Neural cell (in vitro differentiated cells): Measurements from ENCODE around the gene SLC17A7.

Source experiments
- EP300 ChIP-seq: fragments of 450-650 bp; conservative IDR thresholded peaks from 2 replicates; pipeline ENCODE4 v1.6.1; 2014; ENCODE audit warnings: antibody characterized with exemption, mild to moderate bottlenecking, moderate library complexity; ENCODE audit not compliant: poor library complexity, severe bottlenecking
- EZH2 ChIP-seq: fragments of 200-600, 300-800 bp; shearing (Covaris generic), sonication (generic); IDR thresholded peaks from 2 replicates; pipeline ENCODE4 v1.6.1; 2014; ENCODE audit warnings: antibody characterized with exemption, low read length, borderline replicate concordance, mild to moderate bottlenecking; ENCODE audit not compliant: insufficient read depth, poor library complexity, severe bottlenecking
- MXI1 ChIP-seq: fragments of 450-650 bp; conservative IDR thresholded peaks from 2 replicates; pipeline ENCODE4 v1.6.1; 2014; ENCODE audit warnings: antibody characterized with exemption, mild to moderate bottlenecking; ENCODE audit not compliant: poor library complexity, severe bottlenecking
- POLR2AphosphoS5 ChIP-seq: IDR thresholded peaks from 2 replicates; pipeline ENCODE4 v1.6.1; 2012
- RAD21 ChIP-seq: fragments of 450-650 bp; conservative IDR thresholded peaks from 2 replicates; pipeline ENCODE4 v1.6.1; 2014; ENCODE audit warnings: antibody characterized with exemption, mild to moderate bottlenecking, moderate library complexity
- SMC3 ChIP-seq: fragments of 450-650 bp; conservative IDR thresholded peaks from 2 replicates; pipeline ENCODE4 v1.6.1; 2014; ENCODE audit warnings: antibody characterized with exemption, mild to moderate bottlenecking, moderate library complexity; ENCODE audit not compliant: poor library complexity
- TAF1 ChIP-seq: IDR thresholded peaks from 2 replicates; pipeline ENCODE4 v1.6.1; 2012; ENCODE audit warnings: low read depth
- TF ChIP-seq, protein P1 (sequence below): fragments of 450-650 bp; IDR thresholded peaks from 2 replicates; pipeline ENCODE4 v1.5.1; 2014; ENCODE audit warnings: antibody characterized with exemption, mild to moderate bottlenecking, moderate library complexity; ENCODE audit not compliant: poor library complexity, severe bottlenecking

DNA sequence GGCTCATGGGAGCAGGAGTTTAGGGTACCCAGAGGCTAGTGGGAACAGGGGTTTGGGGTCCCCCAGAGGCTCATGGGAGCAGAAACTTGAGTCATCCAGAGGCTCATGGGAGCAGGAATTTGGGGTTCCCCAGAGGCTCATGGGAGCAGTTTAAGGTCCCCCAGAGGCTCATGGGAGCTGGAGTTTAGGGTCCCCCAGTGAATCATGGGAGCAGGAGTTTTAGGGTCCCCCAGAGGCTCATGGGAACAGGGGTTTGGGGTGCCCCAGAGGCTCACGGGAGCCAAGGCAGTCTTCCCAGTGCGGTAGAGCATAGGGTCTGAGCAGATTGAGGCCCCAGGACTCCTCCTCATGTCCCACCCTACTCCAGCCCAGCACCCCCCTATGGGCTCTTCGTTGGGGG lies 24.0 kb upstream of the SLC17A7 start:
- TF ChIP-seq, protein P1, sequence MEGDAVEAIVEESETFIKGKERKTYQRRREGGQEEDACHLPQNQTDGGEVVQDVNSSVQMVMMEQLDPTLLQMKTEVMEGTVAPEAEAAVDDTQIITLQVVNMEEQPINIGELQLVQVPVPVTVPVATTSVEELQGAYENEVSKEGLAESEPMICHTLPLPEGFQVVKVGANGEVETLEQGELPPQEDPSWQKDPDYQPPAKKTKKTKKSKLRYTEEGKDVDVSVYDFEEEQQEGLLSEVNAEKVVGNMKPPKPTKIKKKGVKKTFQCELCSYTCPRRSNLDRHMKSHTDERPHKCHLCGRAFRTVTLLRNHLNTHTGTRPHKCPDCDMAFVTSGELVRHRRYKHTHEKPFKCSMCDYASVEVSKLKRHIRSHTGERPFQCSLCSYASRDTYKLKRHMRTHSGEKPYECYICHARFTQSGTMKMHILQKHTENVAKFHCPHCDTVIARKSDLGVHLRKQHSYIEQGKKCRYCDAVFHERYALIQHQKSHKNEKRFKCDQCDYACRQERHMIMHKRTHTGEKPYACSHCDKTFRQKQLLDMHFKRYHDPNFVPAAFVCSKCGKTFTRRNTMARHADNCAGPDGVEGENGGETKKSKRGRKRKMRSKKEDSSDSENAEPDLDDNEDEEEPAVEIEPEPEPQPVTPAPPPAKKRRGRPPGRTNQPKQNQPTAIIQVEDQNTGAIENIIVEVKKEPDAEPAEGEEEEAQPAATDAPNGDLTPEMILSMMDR, result no peak
- TF ChIP-seq TAF1, result no peak
- no peak for TF ChIP-seq EP300
- no peak for TF ChIP-seq EZH2
- no peak for TF ChIP-seq POLR2AphosphoS5
- no peak for TF ChIP-seq MXI1
- TF ChIP-seq RAD21, result no peak
- no peak for TF ChIP-seq SMC3
